ENCODE results near the gene ATP6V0D1. TPM values are rescaled to one million over a fixed set of nuclear protein-coding genes. Genes with fewer than 3 reads are reported as not detected.

ATP6V0D1 gene
- polyA plus RNA-seq, 1 donor from 2014 or later: 188 TPM

- H3K27me3 ChIP-seq (ENCODE audit: insufficient read depth, low read depth, low read length): no peaks in the 10 kb centered on the region
- no peaks in the 10 kb centered on the region for H3K79me2 ChIP-seq (replicated peaks; ENCODE audit: insufficient read depth, low read length)
- H3K27ac ChIP-seq (ENCODE audit: low read length): no peak overlapping the region
- no peaks in the 10 kb centered on the region for H3K36me3 ChIP-seq (ENCODE audit: insufficient read depth, low read length)
- no peak overlapping the region for H3K4me2 ChIP-seq (ENCODE audit: low read length)
- TF ChIP-seq CTCF (IDR thresholded peaks at IDR 0.05; ENCODE audit: poor library complexity, severe bottlenecking): no peak
- no peak for TF ChIP-seq REST (IDR thresholded peaks at IDR 0.05; ENCODE audit: borderline replicate concordance)
- TF ChIP-seq POLR2AphosphoS5 (IDR thresholded peaks at IDR 0.05): no peak
- H3K9me2 ChIP-seq (ENCODE audit: insufficient read depth, low read length): no peaks in the 10 kb centered on the region
- H2AFZ ChIP-seq (ENCODE audit: low read depth, low read length): no peak overlapping the region
- no peaks in the 10 kb centered on the region for H4K20me1 ChIP-seq (ENCODE audit: insufficient read depth)
- no peaks in the 10 kb centered on the region for H3K9me3 ChIP-seq (ENCODE audit: low read length)
- no peaks in the 10 kb centered on the region for H3F3A ChIP-seq (ENCODE audit: insufficient read depth, low read length, poor library complexity, severe bottlenecking)
- H3K4me3 ChIP-seq (ENCODE audit: low read length): no peak overlapping the region
- H3K9ac ChIP-seq (ENCODE audit: low read length): no peak overlapping the region
Observed at GRCh38 chr16:67389911-67390815, 90.8 kb downstream of the ATP6V0D1 start.

GRCh38 chr16:67388591-67388990 lies 92.4 kb downstream of the ATP6V0D1 start:
- Histone ChIP-seq H4K20me1 (ENCODE audit: insufficient read depth) (no peaks in the 10 kb centered on the region), H3K9me3 (ENCODE audit: low read length) (no peaks in the 10 kb centered on the region), H3K79me2 (replicated peaks; ENCODE audit: insufficient read depth, low read length) (no peaks in the 10 kb centered on the region), H3K9ac (ENCODE audit: low read length) (no peak overlapping the region), H3K27ac (ENCODE audit: low read length) (no peak overlapping the region), H3K9me2 (ENCODE audit: insufficient read depth, low read length) (no peaks in the 10 kb centered on the region), H3K4me3 (ENCODE audit: low read length) (no peak overlapping the region), H3K27me3 (ENCODE audit: insufficient read depth, low read depth, low read length) (no peaks in the 10 kb centered on the region), H3K36me3 (ENCODE audit: insufficient read depth, low read length) (no peaks in the 10 kb centered on the region), H2AFZ (ENCODE audit: low read depth, low read length) (no peak overlapping the region), H3K4me2 (ENCODE audit: low read length) (no peak overlapping the region), H3F3A (ENCODE audit: insufficient read depth, low read length, poor library complexity, severe bottlenecking) (no peaks in the 10 kb centered on the region)
- TF ChIP-seq CTCF (IDR thresholded peaks at IDR 0.05; ENCODE audit: poor library complexity, severe bottlenecking) (no peak), SMC3 (conservative IDR thresholded peaks at IDR 0.05; ENCODE audit: poor library complexity) (no peak), TAF1 (IDR thresholded peaks at IDR 0.05; ENCODE audit: low read depth) (no peak), MXI1 (conservative IDR thresholded peaks at IDR 0.05; ENCODE audit: poor library complexity, severe bottlenecking) (no peak), EZH2 (IDR thresholded peaks at IDR 0.05; ENCODE audit: borderline replicate concordance, insufficient read depth, low read length, poor library complexity, severe bottlenecking) (no peak)
